ENCODE results near the gene DMPK. TPM values are rescaled to one million over a fixed set of nuclear protein-coding genes. Genes with fewer than 3 reads are reported as not detected.
"Not testable (repeated sequence)": the region's sequence is repeated elsewhere in the genome, so short reads cannot be mapped to it uniquely, and the experiment has no call there.

Gene DMPK
- total RNA-seq, 2 donors from 2014 or later, result 218 to 281 TPM

DNA sequence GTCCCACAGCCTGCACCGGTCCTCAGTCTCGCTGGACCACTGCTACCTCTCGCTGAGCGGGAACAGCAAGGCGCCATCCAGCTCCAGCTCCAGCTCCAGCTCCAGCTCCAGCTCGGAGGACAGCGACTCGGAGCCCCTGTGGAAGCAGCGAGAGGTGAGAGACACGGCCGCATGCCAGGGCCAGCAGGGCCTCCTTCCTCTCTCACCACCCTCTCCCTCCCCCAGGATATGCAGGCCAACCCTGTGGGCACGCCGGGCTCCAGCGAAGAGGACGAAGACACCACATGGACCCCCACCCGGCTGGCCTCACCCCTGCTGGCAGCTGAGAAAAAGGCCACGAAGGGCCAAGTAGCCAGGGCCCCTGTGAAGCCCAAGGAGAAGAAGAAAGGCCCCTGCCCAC, 20.6 kb downstream of the DMPK start:
- intact Hi-C loops (cut with DNase I), result no loop called here
- DNase-seq (ENCODE audit: low spot score), result no peak

DNA sequence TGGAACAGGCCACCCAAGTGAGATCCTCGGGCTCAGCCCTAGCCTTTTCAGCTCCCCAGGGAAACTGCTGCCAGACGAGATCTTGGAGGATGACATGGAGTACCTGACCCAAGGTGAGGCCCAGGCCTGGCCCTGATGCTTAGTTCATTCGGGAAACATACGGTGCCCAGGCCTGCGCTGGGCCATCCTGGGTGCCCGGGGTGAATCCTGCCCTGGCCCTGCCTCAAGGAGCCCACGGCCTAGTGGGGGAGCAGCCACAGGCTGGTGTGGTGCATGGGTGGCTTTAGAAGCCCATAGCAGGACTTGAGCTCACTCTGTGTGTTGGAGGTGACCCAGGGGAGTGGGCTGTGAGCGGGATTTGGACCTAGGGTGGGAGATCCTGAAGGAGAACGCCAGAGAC, 23.4 kb downstream of the DMPK start:
- intact Hi-C loops (cut with DNase I), result no loop called here
- DNase-seq (ENCODE audit: low spot score), result peak; percentile 62

DNA sequence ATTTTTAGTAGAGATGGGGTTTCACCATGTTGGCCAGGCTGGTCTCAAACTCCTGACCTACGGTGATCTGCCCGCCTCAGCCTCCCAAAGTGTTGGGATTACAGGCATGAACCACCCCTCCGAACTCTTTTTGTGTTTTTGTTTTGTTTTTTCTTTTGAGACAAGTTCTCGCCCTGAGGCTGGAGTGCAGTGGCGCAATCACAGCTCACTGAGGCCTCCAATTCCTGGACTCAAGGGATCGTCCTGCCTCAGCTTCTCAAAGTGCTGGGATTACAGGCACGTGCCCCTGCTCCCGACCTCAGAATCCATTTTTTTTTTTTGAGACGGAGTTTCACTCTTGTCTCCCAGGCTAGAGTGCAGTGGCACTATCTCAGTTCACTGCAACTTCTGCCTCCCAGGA, 24.6 kb downstream of the DMPK start:
- intact Hi-C loops (cut with DNase I), result no loop called here
- DNase-seq (ENCODE audit: low spot score), result no peak

DNA sequence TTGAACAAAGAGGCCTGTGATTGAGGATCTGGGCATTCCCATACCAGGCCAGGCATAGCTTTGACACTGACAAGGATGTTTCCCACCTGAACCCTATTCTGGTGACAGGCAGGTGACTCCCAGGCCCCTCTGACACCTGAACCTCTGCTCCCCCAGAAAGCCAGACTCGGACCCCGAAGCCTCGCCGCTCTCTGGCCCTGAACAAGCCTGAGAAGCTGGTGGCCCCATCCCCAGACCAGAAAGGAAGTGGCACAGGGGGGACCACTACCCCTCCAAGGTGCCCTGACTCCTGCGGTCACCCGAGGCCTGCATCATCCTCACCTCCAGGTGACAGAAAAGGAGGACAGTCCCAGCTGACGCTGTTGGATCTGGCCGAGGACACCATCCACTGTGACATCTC, 28.0 kb downstream of the DMPK start:
- intact Hi-C loops (cut with DNase I), result no loop called here

DNA sequence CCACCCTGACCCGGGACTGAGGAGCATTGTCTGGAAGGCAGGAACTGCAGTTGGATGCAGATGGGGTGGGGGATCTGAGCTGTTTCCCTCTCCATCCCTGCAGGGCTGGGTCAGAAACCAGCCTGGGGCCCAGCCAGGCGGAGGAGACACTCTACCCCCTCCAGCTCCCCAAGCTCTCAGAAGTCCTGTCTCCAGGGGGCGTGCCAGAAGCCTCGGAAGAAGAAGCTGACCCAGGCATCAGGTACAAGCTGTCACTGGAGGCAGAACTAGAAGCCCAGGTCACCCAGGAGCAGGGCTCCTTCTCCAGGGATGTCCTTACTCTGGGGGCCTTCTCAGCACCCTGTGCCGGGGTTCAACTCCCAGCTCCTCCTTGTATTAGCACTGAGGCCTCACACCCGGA, 28.7 kb downstream of the DMPK start:
- no peak for DNase-seq (ENCODE audit: low spot score)
- intact Hi-C loops (cut with DNase I), result no loop called here

More for the DNA sequence above, 28.0 kb downstream of the DMPK start:
- peak; percentile 62 for DNase-seq (ENCODE audit: low spot score)

DNA sequence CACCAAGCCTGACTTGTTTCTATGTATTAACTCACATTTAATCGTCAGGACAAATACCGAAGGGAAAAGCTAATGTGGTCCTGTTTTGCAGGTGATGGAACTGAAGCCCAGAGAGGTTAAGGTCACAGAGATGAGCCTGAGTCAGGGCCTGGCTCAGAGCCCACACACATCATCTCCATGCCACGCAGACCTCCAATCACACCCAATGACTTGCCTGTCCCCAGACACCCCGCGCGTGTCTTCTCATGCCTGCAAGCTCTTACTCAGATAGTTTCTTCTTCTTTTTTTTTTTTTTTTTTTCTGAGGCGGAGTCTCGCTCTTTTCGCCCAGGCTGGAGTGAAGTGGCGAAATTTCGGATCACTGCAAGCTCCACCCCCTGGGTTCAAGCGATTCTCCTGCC, 29.7 kb downstream of the DMPK start:
- peak; percentile 67 for DNase-seq (ENCODE audit: low spot score)
- intact Hi-C loops (cut with DNase I), result no loop called here

DNA sequence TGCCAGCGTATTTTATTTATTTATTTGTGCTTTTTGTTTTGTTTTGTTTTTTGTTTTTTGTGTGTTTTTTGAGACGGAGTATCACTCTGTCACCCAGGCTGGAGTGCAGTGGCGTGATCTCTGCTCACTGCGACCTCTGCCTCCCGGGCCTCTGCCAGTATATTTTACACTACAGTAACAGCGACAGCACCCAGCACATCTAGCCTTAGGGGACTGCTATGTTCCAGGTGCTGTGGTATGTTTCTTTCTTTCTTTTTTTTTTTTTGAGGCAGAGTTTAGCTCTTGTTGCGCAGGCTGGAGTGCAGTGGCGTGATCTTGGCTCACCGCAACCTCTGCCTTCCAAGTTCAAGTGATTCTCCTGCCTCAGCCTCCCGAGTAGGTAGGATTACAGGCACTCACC, 30.8 kb downstream of the DMPK start:
- DNase-seq (ENCODE audit: low spot score); intact Hi-C loops (cut with DNase I): not testable (repeated sequence)

DNA sequence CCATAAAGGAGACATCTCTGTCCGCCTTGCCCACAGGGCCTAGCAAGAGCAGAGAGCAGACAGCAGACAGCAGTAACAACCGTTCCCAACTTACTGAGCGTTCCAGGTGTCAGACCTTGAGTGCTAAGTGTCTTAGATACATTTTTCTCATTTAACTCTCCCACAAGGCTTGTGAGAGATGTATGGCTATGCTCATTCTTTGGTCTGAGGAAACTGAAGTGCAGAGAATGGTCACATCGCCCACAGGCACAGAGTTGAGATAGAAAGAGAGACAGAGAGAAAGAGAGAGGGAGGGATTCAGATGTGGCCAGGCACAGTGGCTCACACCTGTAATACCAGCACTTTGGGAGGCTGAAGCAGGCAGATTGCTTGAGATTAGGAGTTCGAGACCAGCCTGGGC, 34.8 kb downstream of the DMPK start:
- no peak for DNase-seq (ENCODE audit: low spot score)
- intact Hi-C loops (cut with DNase I), result no loop called here

DNA sequence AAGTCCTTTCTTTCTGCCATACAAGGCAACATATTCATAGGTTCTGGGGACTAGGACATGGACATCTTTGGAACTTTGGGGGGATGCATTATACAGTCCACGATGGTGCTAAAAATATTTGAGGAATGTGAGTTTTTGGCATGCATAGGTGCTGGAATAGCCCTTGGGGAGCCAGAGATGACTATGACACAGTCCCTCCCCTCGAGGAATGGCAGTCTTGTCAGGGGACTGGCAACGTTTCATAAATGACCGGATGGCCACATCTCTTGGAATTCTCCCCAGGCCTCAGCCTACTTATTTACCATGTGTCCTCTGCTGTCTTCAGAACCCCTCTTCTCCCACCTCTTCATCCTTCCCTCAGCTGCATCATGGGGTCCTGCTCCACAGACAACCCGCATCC, 35.4 kb downstream of the DMPK start:
- intact Hi-C loops (cut with DNase I), result no loop called here
- no peak for DNase-seq (ENCODE audit: low spot score)

DNA sequence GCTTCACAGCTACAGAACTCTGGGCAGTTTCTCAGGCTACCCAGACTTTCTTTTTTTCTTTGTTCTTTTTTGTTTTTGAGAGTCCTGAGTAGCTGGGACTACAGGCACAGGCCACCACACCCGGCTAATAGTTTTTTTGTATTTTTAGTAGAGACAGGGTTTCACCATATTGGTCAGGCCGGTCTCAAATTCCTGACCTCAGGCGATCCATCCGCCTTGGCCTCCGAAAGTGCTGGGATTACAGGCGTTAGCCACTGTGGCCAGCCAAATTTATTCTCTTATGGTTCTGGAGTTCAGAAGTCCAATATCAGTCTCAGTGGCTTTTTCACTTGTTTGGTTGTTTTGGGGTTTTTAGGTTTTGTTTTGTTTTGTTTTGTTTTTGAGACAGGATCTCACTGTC, 36.7 kb downstream of the DMPK start:
- intact Hi-C loops (cut with DNase I), result no loop called here
- DNase-seq (ENCODE audit: low spot score), result no peak

DNA sequence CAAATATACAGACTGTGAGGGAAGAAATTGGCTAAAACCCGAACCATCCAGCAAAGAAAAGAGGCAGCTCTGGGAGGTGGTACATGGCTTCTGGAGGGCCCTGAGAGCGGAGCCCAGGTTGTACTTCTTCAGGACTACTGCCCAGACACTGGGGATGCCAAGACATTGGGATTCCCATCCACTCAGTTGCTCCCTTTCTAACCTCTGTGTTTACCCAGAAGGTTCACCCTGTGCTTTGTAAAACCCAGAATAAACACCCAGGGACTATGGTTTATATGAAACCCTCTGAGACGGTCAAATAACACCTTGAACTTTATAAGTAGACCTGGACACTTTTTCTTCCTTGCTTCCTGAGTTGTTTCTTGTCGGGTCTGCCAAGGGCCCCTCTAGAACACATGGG, 39.3 kb downstream of the DMPK start:
- intact Hi-C loops (cut with DNase I), result no loop called here
- DNase-seq (ENCODE audit: low spot score), result no peak

DNA sequence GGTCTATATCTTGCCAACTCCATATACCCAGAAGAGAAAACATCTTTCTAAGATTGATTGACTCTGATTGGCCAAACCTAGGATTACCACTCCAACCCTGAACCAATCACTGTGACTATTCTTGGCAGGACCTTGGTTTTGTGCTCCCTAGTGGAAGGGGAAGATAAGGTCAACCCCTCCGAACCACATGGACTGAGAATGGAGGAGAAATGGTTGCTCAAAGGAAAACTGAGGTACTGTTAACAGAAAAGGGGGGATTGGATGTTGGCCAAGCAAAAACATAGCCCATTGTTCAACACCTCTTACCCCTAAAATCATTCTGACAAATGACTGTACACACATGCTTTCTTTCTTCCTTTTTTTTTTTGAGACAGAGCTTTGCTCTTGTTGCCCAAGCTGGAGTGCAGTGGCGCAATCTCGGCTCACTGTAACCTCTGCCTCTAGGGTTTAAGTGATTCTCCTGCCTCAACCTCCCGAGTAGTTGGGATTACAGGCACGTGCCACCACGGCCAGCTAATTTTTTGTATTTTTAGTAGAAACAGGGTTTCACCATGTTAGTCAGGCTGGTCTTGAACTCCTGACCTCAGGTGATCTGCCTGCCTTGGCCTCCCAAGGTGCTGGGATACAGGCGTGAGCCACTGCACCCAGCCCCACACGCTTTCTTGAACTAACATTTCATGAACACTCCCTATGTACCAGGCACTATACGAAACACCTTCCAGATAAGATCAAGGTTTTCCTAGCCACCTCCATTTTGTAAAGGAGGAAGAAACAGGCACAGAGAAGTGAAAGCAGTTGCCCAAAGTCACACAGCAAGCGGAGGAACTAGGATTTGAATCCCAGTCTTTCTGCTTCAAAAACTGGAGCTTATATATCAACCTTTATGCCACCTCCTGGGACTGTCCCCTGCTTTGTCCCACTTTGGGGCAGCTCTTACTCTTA, 42.5 kb downstream of the DMPK start:
- intact Hi-C loops (cut with DNase I), result no loop called here
- no peak for DNase-seq (ENCODE audit: low spot score)

DNA sequence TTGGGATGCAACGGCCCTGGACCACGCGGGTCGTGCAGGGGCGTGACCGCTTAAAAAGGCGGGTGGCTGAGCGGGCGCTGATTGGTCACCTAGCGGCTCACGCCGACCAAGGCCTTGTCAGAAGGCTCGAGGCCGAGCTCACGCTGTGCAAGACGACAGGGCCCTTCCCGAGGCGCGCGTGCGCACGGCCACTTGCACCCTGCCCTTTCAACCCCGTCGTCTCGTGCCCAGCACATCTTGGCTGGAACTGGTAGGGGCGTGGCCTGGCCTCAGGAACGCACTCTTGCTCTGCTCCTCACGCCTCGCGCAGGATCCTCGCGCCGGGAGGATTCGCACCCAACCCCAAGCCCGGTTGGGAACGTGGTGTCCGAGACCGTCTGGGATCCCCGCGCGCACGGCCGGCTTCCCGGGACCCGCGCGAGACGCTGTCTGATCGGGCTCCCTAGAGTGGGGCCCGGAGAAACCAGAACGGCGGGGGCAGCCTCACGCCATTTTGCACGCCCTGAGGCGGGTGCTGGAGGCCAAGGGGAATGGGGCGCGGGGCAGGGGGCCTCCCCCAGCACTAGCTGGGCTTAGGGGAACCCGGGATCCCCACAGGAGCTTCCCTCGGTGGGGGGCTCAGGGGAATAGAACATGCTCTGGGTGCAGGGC, 49.0 kb downstream of the DMPK start, which contains the start of gene MEIOSIN:
Gene MEIOSIN, plus strand, starts transcription at position 280 of the 651 bp plus-strand sequence. CDS start 1,938 bp downstream, outside the sequence.
- intact Hi-C loops (cut with DNase I), result no loop called here
- DNase-seq (ENCODE audit: low spot score), result no peak

DNA sequence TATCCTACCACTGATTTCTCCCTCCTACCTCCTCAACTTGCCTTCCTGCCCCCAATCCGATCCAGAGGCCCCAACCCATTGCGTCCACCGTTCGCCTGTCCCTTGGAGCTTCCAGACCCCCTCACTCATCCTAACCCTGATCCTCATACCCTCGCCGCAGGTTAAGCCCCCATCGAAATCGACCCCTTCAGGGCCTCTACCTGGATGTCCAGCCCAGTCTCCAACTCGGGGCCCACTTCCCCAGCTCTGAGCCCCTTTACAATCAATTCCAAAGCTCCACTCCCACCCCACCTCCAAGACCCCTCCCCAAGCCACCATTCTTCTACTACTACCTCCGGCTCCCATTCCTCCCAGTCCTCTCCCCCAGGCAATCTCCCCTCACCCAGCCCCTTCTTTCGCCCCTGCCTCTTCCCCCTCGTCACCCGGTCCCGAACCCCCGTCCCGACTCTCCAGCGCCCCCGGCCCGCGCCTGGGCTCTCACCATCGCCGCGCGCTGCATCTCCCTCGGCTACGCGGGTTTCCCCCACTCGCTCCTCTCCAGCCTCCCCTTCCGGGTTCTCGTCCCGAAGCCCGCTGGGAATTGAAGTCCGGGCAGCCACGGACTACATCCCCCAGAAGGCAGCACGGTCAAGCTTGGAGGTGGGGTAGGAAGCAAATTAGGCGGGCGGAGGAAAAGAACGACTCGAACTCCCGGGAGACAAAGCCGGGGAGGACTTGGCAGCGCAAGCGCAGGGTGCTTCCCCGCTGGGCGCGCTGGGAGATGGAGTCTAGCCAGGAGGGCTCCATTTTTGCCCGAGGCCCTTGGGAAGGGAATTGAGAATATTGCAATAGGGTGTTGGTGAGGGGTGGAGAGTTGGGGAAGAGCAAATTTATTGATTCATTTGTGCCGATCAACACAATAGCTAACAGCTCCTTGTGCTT, 51.7 kb downstream of the DMPK start, which contains the start of gene FBXO46:
Gene FBXO46, minus strand, starts transcription at position 529 of the 921 bp plus-strand sequence. CDS start 17,401 bp downstream, outside the sequence.
- DNase-seq (ENCODE audit: low spot score), result peak; percentile 98
- intact Hi-C loops (cut with DNase I), result no loop called here

DNA sequence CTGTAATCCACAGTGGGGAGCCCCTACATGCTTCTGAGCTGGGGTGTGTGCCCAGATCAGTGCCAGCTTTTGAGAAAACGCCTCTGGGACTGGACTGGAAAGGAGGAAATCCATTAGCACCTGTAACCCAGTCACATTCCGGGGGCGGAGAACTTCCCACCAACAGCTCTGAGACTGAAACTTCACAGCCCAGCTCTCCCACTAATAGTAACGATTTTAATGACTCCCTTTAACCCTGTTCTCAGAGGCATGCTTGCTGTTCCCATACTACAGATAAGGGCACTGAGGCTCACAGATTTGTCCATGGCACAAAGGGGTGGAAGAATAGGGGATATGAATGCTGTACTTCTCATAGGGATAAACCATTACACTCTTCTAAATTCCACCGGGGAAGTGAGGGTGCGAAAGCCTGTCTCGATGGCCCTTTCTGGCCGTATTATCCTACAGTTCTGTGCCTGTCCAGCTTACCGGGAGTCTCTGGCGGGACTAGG, 52.4 kb downstream of the DMPK start:
- intact Hi-C loops (cut with DNase I), result no loop called here
- DNase-seq (ENCODE audit: low spot score), result no peak

DNA sequence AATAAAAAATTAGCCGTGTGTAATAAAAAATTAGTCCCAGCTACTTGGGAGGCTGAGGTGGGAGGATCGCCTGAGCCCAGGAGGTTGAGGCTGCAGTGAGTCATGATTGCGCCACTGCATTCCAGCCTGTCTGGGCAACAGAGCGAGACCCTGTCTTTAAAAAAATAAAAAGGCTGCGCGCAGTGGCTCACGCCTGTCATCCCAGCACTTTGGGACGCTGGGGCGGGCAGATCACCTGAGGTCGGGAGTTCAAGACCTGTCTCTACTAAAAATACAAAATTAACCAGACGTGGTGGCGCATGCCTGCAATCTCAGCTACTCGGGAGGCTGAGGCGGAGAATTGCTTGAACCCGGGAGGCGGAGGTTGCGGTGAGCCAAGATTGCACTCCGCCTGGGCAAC, 53.6 kb downstream of the DMPK start:
- DNase-seq (ENCODE audit: low spot score); intact Hi-C loops (cut with DNase I): not testable (repeated sequence)

DNA sequence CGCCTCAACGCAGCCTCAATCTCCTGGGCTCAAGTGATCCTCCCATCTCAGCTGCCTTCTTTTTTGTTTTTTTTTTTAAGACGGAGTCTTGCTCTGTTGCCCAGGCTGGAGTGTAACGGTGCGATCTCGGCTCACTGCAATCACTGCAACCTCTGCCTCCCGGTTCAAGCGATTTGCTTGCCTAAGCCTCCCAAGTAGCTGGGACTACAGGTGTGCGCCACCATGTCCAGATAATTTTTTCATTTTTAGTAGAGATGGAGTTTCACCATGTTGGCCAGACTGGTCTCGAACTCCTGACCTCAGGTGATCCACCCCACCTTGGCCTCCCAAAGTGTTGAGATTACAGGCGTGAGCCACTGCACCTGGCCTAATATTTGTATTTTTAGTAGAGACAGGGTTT, 62.2 kb downstream of the DMPK start:
- DNase-seq (ENCODE audit: low spot score); intact Hi-C loops (cut with DNase I): not testable (repeated sequence)

Measured in posterior vena cava (tissue), 2 donors.